Calu3 (cell line): ENCODE measurements around the gene NOL4L. TPM values are rescaled to one million over a fixed set of nuclear protein-coding genes. Genes with fewer than 3 reads are reported as not detected.

Experiments used
- BruUV-seq: library from RNA; stranded (reverse); fragments of 400-500 nt; replicated peaks from 2 replicates; lab custom pipeline; 2021; lab: Mats Ljungman, UMichigan
- CTCF ChIA-PET: fragments of 300-600 bp; sonication (Branson Sonifier 250); formaldehyde crosslinking; loops from one replicate; lab custom pipeline; 2022; ENCODE audit warnings: antibody characterized with exemption; lab: Charles Lee
- DNase-seq: peaks from one replicate; pipeline ENCODE4 v3.0.0; 2022
- H3K27ac Mint-ChIP-seq: one replicate; pipeline ENCODE4 v1.8.0; 2022; ENCODE audit warnings: mixed read lengths; ENCODE audit not compliant: unreplicated experiment
- H3K27me3 Mint-ChIP-seq: one replicate; pipeline ENCODE4 v1.8.0; 2022; ENCODE audit warnings: mixed read lengths; ENCODE audit not compliant: unreplicated experiment
- H3K36me3 Mint-ChIP-seq: one replicate; pipeline ENCODE4 v1.8.0; 2022; ENCODE audit warnings: mild to moderate bottlenecking, moderate library complexity, mixed read lengths; ENCODE audit not compliant: insufficient read depth, unreplicated experiment
- H3K4me1 Mint-ChIP-seq: one replicate; pipeline ENCODE4 v1.8.0; 2022; ENCODE audit warnings: mild to moderate bottlenecking, low read depth, mixed read lengths; ENCODE audit not compliant: unreplicated experiment
- H3K4me3 Mint-ChIP-seq: one replicate; pipeline ENCODE4 v1.8.0; 2022; ENCODE audit warnings: mild to moderate bottlenecking, low read depth, moderate library complexity, mixed read lengths; ENCODE audit not compliant: unreplicated experiment
- H3K9me3 Mint-ChIP-seq: one replicate; pipeline ENCODE4 v1.8.0; 2022; ENCODE audit warnings: low read depth, mixed read lengths; ENCODE audit not compliant: unreplicated experiment
- intact Hi-C: fragments of 100-400 bp; cut with micrococcal nuclease; formaldehyde crosslinking; loops from one replicate; pipeline ENCODE4 v1.10.0; 2022; ENCODE audit not compliant: unreplicated experiment
- total RNA-seq: library from RNA; stranded (reverse); gene quantifications from 2 replicates; pipeline ENCODE4 v1.2.3, GENCODE V29; 2022
- TF ChIP-seq, protein P1 (sequence below): fragments of 200-600 bp; IDR thresholded peaks from one replicate; pipeline ENCODE4 v1.8.0; 2022; ENCODE audit warnings: antibody characterized with exemption; ENCODE audit not compliant: unreplicated experiment

The NOL4L gene
- total RNA-seq, 1 experiment from 2014 or later = 46.9 TPM

DNA sequence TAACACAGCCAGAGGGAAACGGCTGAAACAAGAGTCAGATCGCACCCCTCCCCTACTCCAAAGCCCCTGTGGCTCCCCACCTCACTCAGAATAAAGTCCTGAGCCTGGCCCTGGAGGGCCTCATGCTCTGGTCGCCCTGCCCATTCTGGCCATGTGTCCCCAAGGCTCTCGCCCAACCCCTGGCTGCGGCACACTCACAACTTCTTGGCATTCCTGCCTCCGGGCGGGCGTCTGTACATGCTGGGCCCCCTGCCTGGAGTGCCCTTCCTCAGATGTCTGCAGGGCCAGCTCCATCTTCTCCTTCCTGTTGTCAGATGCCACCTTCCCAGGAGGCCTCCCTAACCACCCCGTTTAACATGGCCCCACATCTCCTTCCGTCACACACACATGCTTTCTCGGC is 17.1 kb upstream of the NOL4L start:
- CTCF ChIA-PET = interaction anchor here (1.5 kb wide), 1 partner anchor 13 kb away, joined by 3 read pairs; no protein-coding TSS in a partner anchor
- H3K27me3 Mint-ChIP-seq = peaks cover 38% of the 10 kb centered on the region
- no peaks in the 10 kb centered on the region for H3K9me3 Mint-ChIP-seq
- no TSS peak for BruUV-seq
- intact Hi-C loops = no loop called here
- no peaks in the 10 kb centered on the region for H3K4me1 Mint-ChIP-seq
- H3K27ac Mint-ChIP-seq = no peak overlapping the region
- TF ChIP-seq, protein P1, sequence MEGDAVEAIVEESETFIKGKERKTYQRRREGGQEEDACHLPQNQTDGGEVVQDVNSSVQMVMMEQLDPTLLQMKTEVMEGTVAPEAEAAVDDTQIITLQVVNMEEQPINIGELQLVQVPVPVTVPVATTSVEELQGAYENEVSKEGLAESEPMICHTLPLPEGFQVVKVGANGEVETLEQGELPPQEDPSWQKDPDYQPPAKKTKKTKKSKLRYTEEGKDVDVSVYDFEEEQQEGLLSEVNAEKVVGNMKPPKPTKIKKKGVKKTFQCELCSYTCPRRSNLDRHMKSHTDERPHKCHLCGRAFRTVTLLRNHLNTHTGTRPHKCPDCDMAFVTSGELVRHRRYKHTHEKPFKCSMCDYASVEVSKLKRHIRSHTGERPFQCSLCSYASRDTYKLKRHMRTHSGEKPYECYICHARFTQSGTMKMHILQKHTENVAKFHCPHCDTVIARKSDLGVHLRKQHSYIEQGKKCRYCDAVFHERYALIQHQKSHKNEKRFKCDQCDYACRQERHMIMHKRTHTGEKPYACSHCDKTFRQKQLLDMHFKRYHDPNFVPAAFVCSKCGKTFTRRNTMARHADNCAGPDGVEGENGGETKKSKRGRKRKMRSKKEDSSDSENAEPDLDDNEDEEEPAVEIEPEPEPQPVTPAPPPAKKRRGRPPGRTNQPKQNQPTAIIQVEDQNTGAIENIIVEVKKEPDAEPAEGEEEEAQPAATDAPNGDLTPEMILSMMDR = no peak
- no peaks in the 10 kb centered on the region for H3K36me3 Mint-ChIP-seq
- DNase-seq = no peak
- H3K4me3 Mint-ChIP-seq = no peak overlapping the region

DNA sequence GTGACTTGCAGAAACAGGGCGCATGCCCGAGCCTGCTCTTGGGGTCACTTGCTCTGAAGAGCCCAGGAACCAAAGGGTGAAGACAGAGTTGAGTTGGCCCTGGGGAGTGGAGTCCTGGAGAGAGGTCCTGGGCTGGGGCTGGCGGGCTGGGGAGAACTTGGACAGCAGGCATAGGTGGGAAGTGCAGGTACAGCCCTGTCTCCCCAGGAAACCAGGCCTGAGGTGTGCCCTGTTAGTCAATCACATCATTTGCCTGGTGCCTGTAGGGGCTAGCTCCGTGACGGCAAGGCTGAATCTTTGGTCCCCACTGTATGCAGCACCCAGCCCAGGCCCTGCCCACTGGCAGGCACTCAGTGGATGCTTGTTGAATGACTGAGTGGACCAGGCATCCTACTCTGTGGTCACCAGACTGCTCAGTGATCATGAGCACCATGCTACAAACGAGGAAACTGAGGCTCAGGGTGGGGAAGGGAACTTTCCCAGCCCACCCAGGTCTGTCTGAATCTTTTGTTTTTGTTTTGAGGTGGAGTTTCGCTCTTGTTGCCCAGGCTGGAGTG is 15.6 kb upstream of the NOL4L start:
- Mint-ChIP-seq H3K27me3 (peaks cover 40% of the 10 kb centered on the region), H3K36me3 (no peaks in the 10 kb centered on the region), H3K4me1 (no peaks in the 10 kb centered on the region), H3K4me3 (no peak overlapping the region), H3K9me3 (no peaks in the 10 kb centered on the region), H3K27ac (no peak overlapping the region)
- CTCF ChIA-PET = interaction anchor here (1.5 kb wide), 1 partner anchor 14 kb away, joined by 3 read pairs; no protein-coding TSS in a partner anchor
- intact Hi-C loops = no loop called here
- DNase-seq = no peak
- TF ChIP-seq, protein P1 = no peak
- no TSS peak for BruUV-seq

DNA sequence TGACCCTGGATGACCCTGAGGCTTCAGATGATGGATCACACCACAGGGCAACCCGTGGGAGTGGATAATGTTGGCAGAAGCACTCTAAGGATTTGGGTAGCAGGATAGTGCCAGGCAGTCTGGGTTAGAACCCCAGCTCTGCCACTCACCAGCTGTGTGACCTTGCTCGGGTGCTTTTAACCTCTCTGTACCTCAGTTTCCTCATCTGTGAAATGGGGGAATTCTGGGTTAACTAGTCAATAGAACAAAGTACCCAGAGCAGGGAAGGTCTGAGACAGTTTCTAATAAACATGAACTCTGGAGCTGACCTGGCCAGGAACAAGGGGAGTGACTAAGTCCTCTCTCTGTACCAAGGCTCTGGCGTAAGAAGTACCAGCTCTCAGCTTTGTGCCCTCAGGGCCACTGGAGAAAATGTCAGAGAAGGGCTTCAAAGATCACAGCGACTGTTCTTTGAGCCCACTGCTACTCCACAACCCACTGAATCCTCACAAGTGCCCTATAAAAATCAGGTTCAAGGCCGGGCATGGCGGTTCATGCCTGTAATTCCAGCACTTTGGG is 14.7 kb upstream of the NOL4L start:
- no TSS peak for BruUV-seq
- Mint-ChIP-seq H3K27me3 (peaks cover 49% of the 10 kb centered on the region), H3K36me3 (no peaks in the 10 kb centered on the region), H3K9me3 (no peaks in the 10 kb centered on the region), H3K4me1 (no peaks in the 10 kb centered on the region), H3K27ac (no peak overlapping the region), H3K4me3 (no peak overlapping the region)
- no peak for DNase-seq
- TF ChIP-seq, protein P1 = no peak
- CTCF ChIA-PET = no interaction called here
- intact Hi-C loops = no loop called here

DNA sequence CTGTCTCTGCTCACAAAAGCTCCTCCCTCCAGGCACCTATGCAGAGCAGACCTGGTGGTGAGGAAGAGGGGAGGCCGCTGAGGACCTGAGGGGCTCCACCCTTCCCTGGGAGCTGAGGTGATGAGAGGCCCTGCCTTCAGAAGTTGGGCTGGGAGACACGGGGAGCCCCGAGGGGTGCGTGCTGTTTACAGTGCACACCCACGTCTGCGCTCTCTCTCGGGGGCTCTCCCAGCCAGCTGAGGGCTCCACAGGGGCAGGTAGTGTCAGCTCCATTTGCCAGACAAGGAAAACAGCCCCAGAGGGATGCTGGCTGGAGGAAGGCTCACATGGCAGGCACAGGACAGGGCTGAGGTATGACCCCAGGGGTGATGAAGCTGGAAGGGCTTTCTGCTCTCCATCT is 13.5 kb upstream of the NOL4L start:
- TF ChIP-seq, protein P1 = no peak
- H3K9me3 Mint-ChIP-seq = no peaks in the 10 kb centered on the region
- no peak for DNase-seq
- H3K27me3 Mint-ChIP-seq = peaks cover 62% of the 10 kb centered on the region
- intact Hi-C loops = no loop called here
- CTCF ChIA-PET = interaction anchor here (1.1 kb wide), 1 partner anchor 9 kb away, joined by 3 read pairs; no protein-coding TSS in a partner anchor
- no peak overlapping the region for H3K27ac Mint-ChIP-seq
- no peaks in the 10 kb centered on the region for H3K36me3 Mint-ChIP-seq
- BruUV-seq = no TSS peak
- no peaks in the 10 kb centered on the region for H3K4me1 Mint-ChIP-seq
- no peak overlapping the region for H3K4me3 Mint-ChIP-seq
